ENCODE data around the gene ATP2B2.

The ATP2B2 gene

DNA sequence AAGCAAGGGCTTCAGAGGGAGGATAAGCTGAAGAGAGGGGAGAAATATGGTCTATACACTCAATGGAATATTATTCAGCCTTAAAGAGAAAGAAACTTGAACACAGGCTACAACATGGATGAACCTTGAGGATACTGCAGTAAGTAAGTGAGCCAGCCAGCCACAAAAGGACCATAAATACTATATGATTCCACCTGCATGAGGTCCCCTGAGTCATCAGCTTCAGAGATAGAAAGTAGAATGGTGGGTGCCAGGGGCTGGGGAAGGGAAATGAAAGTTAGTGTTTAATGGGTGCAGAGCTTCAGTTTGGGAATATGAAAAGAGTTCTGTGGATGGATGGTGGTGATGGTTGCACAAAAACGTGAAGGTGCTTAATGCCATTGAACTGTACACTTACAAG, 116.0 kb downstream of the ATP2B2 start:
- Histone ChIP-seq H3K23ac (ENCODE audit: low read length) (no peak overlapping the region), H3K27me3 (ENCODE audit: insufficient read depth, low read length, poor library complexity) (no peaks in the 10 kb centered on the region), H3K36me3 (ENCODE audit: control insufficient read depth, insufficient read depth, low read length) (no peaks in the 10 kb centered on the region), H3K4me3 (ENCODE audit: low read length) (no peak overlapping the region), H3K79me2 (ENCODE audit: control insufficient read depth, insufficient read depth, low read length) (no peaks in the 10 kb centered on the region), H4K5ac (ENCODE audit: low read length) (no peak overlapping the region), H3K56ac (ENCODE audit: low read length) (no peak overlapping the region), H3K9ac (ENCODE audit: low read length) (no peak overlapping the region), H2AK5ac (ENCODE audit: low read length) (no peak overlapping the region), H2BK15ac (replicated peaks; ENCODE audit: low read depth) (no peak overlapping the region), H3K18ac (ENCODE audit: low read length) (no peak overlapping the region), H3K4me2 (ENCODE audit: low read length) (no peak overlapping the region), H2BK120ac (ENCODE audit: low read depth, low read length) (no peak overlapping the region), H4K8ac (ENCODE audit: low read depth, low read length) (no peak overlapping the region), H2BK5ac (ENCODE audit: low read length) (no peak overlapping the region), H3K27ac (ENCODE audit: low read depth, low read length) (no peak overlapping the region), H3K79me1 (ENCODE audit: low read length) (no peaks in the 10 kb centered on the region), H3K4me1 (ENCODE audit: control insufficient read depth, low read depth, low read length) (peaks cover 4% of the 10 kb centered on the region), H3K4ac (ENCODE audit: low read depth, low read length) (no peak overlapping the region)
- no peak for DNase-seq
- WGBS (ENCODE audit: extremely low coverage, insufficient coverage, low lambda C conversion rate) = no CpG with 5 or more reads among the region's 1 CpG

DNA sequence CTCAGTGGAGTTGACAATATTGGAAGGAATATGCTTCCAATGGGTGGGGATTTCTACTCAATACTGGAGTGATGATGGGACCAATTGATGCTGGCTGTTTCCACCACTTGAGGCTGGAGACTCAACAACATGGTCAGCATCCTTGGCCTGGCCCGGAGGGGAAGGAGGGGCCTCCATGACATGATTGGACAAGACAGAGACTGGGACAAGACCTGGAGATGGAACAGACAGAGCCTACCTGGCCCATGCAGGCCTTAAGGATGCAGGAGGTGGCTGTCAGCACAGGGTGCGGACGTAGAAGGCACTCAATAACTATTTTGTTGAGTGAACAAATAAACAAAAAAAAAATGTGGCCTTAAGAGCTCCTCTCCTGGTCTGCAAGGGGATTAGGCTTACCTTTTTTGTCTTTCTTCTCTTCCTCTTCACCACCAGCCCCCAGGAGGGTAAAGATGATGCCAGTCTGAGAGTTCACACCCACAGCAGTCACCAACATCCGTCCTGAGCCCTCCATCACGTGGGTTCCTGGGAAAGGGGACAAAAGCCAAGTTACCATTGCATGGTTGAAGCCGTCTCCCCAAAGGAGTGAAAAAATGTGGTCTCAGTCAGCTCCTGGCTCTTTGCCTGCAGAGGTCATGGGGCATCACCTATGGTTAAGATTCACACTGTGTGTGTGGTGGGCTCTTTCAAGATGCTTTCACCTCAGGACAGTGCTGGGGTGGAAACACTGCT, 117.3 kb downstream of the ATP2B2 start:
- Histone ChIP-seq H3K4ac (ENCODE audit: low read depth, low read length) (no peak overlapping the region), H3K4me2 (ENCODE audit: low read length) (no peak overlapping the region), H3K4me1 (ENCODE audit: control insufficient read depth, low read depth, low read length) (peaks cover 4% of the 10 kb centered on the region), H2BK5ac (ENCODE audit: low read length) (no peak overlapping the region), H3K79me1 (ENCODE audit: low read length) (no peaks in the 10 kb centered on the region), H3K79me2 (ENCODE audit: control insufficient read depth, insufficient read depth, low read length) (no peaks in the 10 kb centered on the region), H3K27me3 (ENCODE audit: insufficient read depth, low read length, poor library complexity) (no peaks in the 10 kb centered on the region), H4K8ac (ENCODE audit: low read depth, low read length) (no peak overlapping the region), H2BK120ac (ENCODE audit: low read depth, low read length) (no peak overlapping the region), H3K9ac (ENCODE audit: low read length) (no peak overlapping the region), H3K18ac (ENCODE audit: low read length) (no peak overlapping the region), H3K56ac (ENCODE audit: low read length) (no peak overlapping the region), H3K23ac (ENCODE audit: low read length) (no peak overlapping the region), H3K36me3 (ENCODE audit: control insufficient read depth, insufficient read depth, low read length) (no peaks in the 10 kb centered on the region), H2AK5ac (ENCODE audit: low read length) (no peak overlapping the region), H4K5ac (ENCODE audit: low read length) (no peak overlapping the region), H3K27ac (ENCODE audit: low read depth, low read length) (no peak overlapping the region), H3K4me3 (ENCODE audit: low read length) (no peak overlapping the region), H2BK15ac (replicated peaks; ENCODE audit: low read depth) (no peak overlapping the region)
- peak; percentile 60 for DNase-seq
- no CpG with 5 or more reads among the region's 6 CpGs for WGBS (ENCODE audit: extremely low coverage, insufficient coverage, low lambda C conversion rate)

DNA sequence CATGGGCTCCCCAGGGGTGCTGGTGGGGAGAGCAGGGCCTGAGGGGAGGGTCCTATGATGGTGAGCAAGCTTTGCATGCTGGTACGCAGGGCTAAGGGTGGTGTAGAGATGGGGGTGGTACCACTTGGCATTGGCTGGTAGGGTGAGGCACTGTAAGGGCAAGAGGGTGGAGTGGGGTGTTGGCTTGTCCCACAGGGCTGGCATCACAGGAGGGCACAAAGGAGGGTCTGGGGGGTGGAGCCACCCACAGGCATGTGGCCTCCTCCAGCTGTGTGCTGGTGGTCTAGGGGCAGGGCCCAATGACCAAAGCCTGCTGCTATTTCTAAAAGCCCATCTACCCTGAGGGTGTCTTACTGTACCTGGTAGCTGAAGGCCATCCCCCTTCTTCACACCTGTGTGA, 119.3 kb downstream of the ATP2B2 start:
- H3K4me3 ChIP-seq (ENCODE audit: low read length) = no peak overlapping the region
- H2BK120ac ChIP-seq (ENCODE audit: low read depth, low read length) = no peak overlapping the region
- no peak overlapping the region for H4K5ac ChIP-seq (ENCODE audit: low read length)
- H3K79me2 ChIP-seq (ENCODE audit: control insufficient read depth, insufficient read depth, low read length) = no peaks in the 10 kb centered on the region
- no peak overlapping the region for H3K9ac ChIP-seq (ENCODE audit: low read length)
- no peak overlapping the region for H2BK15ac ChIP-seq (replicated peaks; ENCODE audit: low read depth)
- H4K8ac ChIP-seq (ENCODE audit: low read depth, low read length) = no peak overlapping the region
- WGBS (ENCODE audit: extremely low coverage, insufficient coverage, low lambda C conversion rate) = no CpG with 5 or more reads among the region's 1 CpG
- no peak overlapping the region for H3K4ac ChIP-seq (ENCODE audit: low read depth, low read length)
- no peak overlapping the region for H2AK5ac ChIP-seq (ENCODE audit: low read length)
- no peak overlapping the region for H2BK5ac ChIP-seq (ENCODE audit: low read length)
- no peak overlapping the region for H3K27ac ChIP-seq (ENCODE audit: low read depth, low read length)
- H3K18ac ChIP-seq (ENCODE audit: low read length) = no peak overlapping the region
- no peaks in the 10 kb centered on the region for H3K27me3 ChIP-seq (ENCODE audit: insufficient read depth, low read length, poor library complexity)
- no peak overlapping the region for H3K56ac ChIP-seq (ENCODE audit: low read length)
- no peaks in the 10 kb centered on the region for H3K36me3 ChIP-seq (ENCODE audit: control insufficient read depth, insufficient read depth, low read length)
- H3K4me1 ChIP-seq (ENCODE audit: control insufficient read depth, low read depth, low read length) = peaks cover 2% of the 10 kb centered on the region
- DNase-seq = no peak
- no peak overlapping the region for H3K23ac ChIP-seq (ENCODE audit: low read length)
- H3K79me1 ChIP-seq (ENCODE audit: low read length) = no peaks in the 10 kb centered on the region
- no peak overlapping the region for H3K4me2 ChIP-seq (ENCODE audit: low read length)

DNA sequence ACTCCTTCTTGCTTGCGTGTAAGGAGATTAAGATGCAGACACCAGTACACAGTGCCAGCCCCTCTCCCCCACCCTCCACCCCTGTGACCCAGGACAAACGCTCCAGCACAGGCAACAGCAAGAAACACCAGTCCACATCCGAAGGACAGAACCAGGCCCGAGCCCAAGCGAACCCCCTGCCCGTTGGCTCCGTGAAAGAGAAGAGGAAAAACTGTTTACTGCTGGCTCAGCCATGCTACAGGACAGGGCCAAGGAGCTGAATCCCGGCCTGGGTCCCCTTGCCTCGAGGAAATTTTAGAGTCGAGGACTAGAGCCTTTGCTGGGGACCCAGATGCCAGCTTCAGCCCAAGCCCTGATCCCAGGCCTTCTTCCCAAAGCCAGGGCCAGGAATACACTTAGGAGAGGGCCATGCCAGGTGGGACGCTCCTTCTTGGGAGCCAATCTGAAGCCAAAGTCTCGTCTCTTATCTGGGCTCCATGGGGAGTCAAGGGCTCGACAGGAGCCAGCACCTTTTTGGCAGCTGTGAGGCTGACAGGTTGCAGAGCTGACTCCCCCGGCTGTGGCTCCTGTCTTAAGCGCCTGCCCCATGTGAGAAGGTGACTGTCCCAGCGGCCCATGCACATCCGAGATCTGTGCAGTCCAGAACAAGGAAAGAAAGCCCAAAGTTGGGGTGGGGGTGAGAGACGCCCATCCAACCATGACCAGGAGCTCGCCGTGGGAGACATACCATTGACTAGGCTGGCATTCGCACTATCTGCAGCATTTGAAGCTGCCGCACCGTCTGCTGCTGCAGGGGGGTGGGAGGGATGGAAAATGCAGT, 120.6 kb downstream of the ATP2B2 start:
- no peaks in the 10 kb centered on the region for H3K79me1 ChIP-seq (ENCODE audit: low read length)
- WGBS (ENCODE audit: extremely low coverage, insufficient coverage, low lambda C conversion rate) = no CpG with 5 or more reads among the region's 23 CpGs

DNA sequence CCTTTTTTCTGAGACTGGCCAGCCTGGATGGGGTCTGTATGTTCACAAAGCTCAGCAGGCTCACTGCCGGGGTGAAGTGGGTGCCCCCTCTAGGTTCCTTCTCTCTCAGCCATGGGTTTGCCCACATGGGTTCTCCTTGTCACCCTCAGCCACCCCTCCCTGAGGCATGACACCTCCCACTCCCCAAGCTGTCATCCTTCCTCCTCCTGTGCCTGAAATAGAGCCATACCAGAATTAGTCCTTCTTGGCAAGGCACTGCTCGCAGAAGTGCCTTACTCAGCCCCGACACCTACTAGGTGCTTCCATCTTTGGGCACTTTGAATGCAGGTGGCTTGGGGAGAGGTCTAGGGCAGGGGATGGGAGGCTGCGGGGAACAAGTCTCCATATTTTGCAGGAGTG, 121.5 kb downstream of the ATP2B2 start:
- Histone ChIP-seq H3K18ac (ENCODE audit: low read length) (no peak overlapping the region), H3K4ac (ENCODE audit: low read depth, low read length) (no peak overlapping the region), H3K27ac (ENCODE audit: low read depth, low read length) (no peak overlapping the region), H3K4me1 (ENCODE audit: control insufficient read depth, low read depth, low read length) (no peaks in the 10 kb centered on the region), H2BK15ac (replicated peaks; ENCODE audit: low read depth) (no peak overlapping the region), H3K79me2 (ENCODE audit: control insufficient read depth, insufficient read depth, low read length) (no peaks in the 10 kb centered on the region), H3K36me3 (ENCODE audit: control insufficient read depth, insufficient read depth, low read length) (no peaks in the 10 kb centered on the region), H3K9ac (ENCODE audit: low read length) (no peak overlapping the region), H3K56ac (ENCODE audit: low read length) (no peak overlapping the region), H2AK5ac (ENCODE audit: low read length) (no peak overlapping the region), H3K4me2 (ENCODE audit: low read length) (no peak overlapping the region), H3K23ac (ENCODE audit: low read length) (no peak overlapping the region), H4K5ac (ENCODE audit: low read length) (no peak overlapping the region), H3K79me1 (ENCODE audit: low read length) (no peaks in the 10 kb centered on the region), H3K27me3 (ENCODE audit: insufficient read depth, low read length, poor library complexity) (no peaks in the 10 kb centered on the region), H2BK5ac (ENCODE audit: low read length) (no peak overlapping the region), H4K8ac (ENCODE audit: low read depth, low read length) (no peak overlapping the region), H2BK120ac (ENCODE audit: low read depth, low read length) (no peak overlapping the region), H3K4me3 (ENCODE audit: low read length) (no peak overlapping the region)
- no CpG with 5 or more reads among the region's 4 CpGs for WGBS (ENCODE audit: extremely low coverage, insufficient coverage, low lambda C conversion rate)
- no peak for DNase-seq

More for the DNA sequence above, 120.6 kb downstream of the ATP2B2 start:
- no peak overlapping the region for H3K18ac ChIP-seq (ENCODE audit: low read length)
- H3K4ac ChIP-seq (ENCODE audit: low read depth, low read length) = no peak overlapping the region
- no peak overlapping the region for H3K56ac ChIP-seq (ENCODE audit: low read length)
- H3K36me3 ChIP-seq (ENCODE audit: control insufficient read depth, insufficient read depth, low read length) = no peaks in the 10 kb centered on the region
- H3K27ac ChIP-seq (ENCODE audit: low read depth, low read length) = no peak overlapping the region
- no peak overlapping the region for H4K8ac ChIP-seq (ENCODE audit: low read depth, low read length)
- no peak for DNase-seq
- H4K5ac ChIP-seq (ENCODE audit: low read length) = no peak overlapping the region
- no peak overlapping the region for H3K9ac ChIP-seq (ENCODE audit: low read length)
- H2AK5ac ChIP-seq (ENCODE audit: low read length) = no peak overlapping the region
- no peak overlapping the region for H3K23ac ChIP-seq (ENCODE audit: low read length)
- no peak overlapping the region for H2BK120ac ChIP-seq (ENCODE audit: low read depth, low read length)
- H3K4me3 ChIP-seq (ENCODE audit: low read length) = no peak overlapping the region
- no peaks in the 10 kb centered on the region for H3K79me2 ChIP-seq (ENCODE audit: control insufficient read depth, insufficient read depth, low read length)
- no peaks in the 10 kb centered on the region for H3K4me1 ChIP-seq (ENCODE audit: control insufficient read depth, low read depth, low read length)
- H2BK5ac ChIP-seq (ENCODE audit: low read length) = no peak overlapping the region
- H3K27me3 ChIP-seq (ENCODE audit: insufficient read depth, low read length, poor library complexity) = no peaks in the 10 kb centered on the region
- no peak overlapping the region for H3K4me2 ChIP-seq (ENCODE audit: low read length)
- no peak overlapping the region for H2BK15ac ChIP-seq (replicated peaks; ENCODE audit: low read depth)

All from mesendoderm (in vitro differentiated cells).